ENCODE measurements around the gene KRT4. TPM values are rescaled to one million over a fixed set of nuclear protein-coding genes. Genes with fewer than 3 reads are reported as not detected.

The KRT4 gene
- total RNA-seq, 1 donor from 2014 or later, result 1.3 TPM

- Mint-ChIP-seq H3K4me1 (no peaks in the 10 kb centered on the region), H3K36me3 (no peaks in the 10 kb centered on the region), H3K27ac (no peak overlapping the region), H3K4me3 (no peak overlapping the region), H3K27me3 (ENCODE audit: low read depth) (peaks cover 72% of the 10 kb centered on the region), H3K9me3 (no peaks in the 10 kb centered on the region)
- DNase-seq (ENCODE audit: low spot score in 2 of 2, unreplicated experiment in 2 of 2), result no peak
- no peak for TF ChIP-seq CTCF (IDR thresholded peaks at IDR 0.05; ENCODE audit: unreplicated experiment)
Measured at GRCh38 chr12:52771505-52771904, 42.4 kb downstream of the KRT4 start.

- Mint-ChIP-seq H3K4me3 (no peak overlapping the region), H3K27ac (no peak overlapping the region), H3K27me3 (ENCODE audit: low read depth) (peaks cover 73% of the 10 kb centered on the region), H3K36me3 (no peaks in the 10 kb centered on the region), H3K4me1 (no peaks in the 10 kb centered on the region), H3K9me3 (no peaks in the 10 kb centered on the region)
- no peak for DNase-seq (ENCODE audit: low spot score in 2 of 2, unreplicated experiment in 2 of 2)
- TF ChIP-seq CTCF (IDR thresholded peaks at IDR 0.05; ENCODE audit: unreplicated experiment), result no peak
Measured at GRCh38 chr12:52771088-52771487, 42.8 kb downstream of the KRT4 start.

GRCh38 chr12:52769946-52770345 is 44.0 kb downstream of the KRT4 start:
- no peaks in the 10 kb centered on the region for H3K36me3 Mint-ChIP-seq
- H3K27me3 Mint-ChIP-seq (ENCODE audit: low read depth), result peaks cover 74% of the 10 kb centered on the region
- H3K27ac Mint-ChIP-seq, result no peak overlapping the region
- DNase-seq (ENCODE audit: low spot score in 2 of 2, unreplicated experiment in 2 of 2), result no peak
- no peak for TF ChIP-seq CTCF (IDR thresholded peaks at IDR 0.05; ENCODE audit: unreplicated experiment)
- H3K4me3 Mint-ChIP-seq, result no peak overlapping the region
- H3K9me3 Mint-ChIP-seq, result no peaks in the 10 kb centered on the region
- no peaks in the 10 kb centered on the region for H3K4me1 Mint-ChIP-seq

GRCh38 chr12:52769354-52769753 is 44.6 kb downstream of the KRT4 start:
- no peak overlapping the region for H3K4me3 Mint-ChIP-seq
- DNase-seq (ENCODE audit: low spot score in 2 of 2, unreplicated experiment in 2 of 2), result no peak

GRCh38 chr12:52768479-52769200 is 45.3 kb downstream of the KRT4 start:
- Mint-ChIP-seq H3K27ac (no peak overlapping the region), H3K4me1 (no peaks in the 10 kb centered on the region), H3K4me3 (no peak overlapping the region), H3K27me3 (ENCODE audit: low read depth) (peaks cover 76% of the 10 kb centered on the region), H3K36me3 (no peaks in the 10 kb centered on the region), H3K9me3 (no peaks in the 10 kb centered on the region)
- DNase-seq (ENCODE audit: low spot score in 2 of 2, unreplicated experiment in 2 of 2), result no peak
- TF ChIP-seq CTCF (IDR thresholded peaks at IDR 0.05; ENCODE audit: unreplicated experiment), result no peak

More at GRCh38 chr12:52769354-52769753, 44.6 kb downstream of the KRT4 start:
- peaks cover 75% of the 10 kb centered on the region for H3K27me3 Mint-ChIP-seq (ENCODE audit: low read depth)
- H3K9me3 Mint-ChIP-seq, result no peaks in the 10 kb centered on the region
- TF ChIP-seq CTCF (IDR thresholded peaks at IDR 0.05; ENCODE audit: unreplicated experiment), result no peak
- H3K27ac Mint-ChIP-seq, result no peak overlapping the region
- no peaks in the 10 kb centered on the region for H3K36me3 Mint-ChIP-seq
- H3K4me1 Mint-ChIP-seq, result no peaks in the 10 kb centered on the region

All from mesothelial cell of epicardium (in vitro differentiated cells).